Psoas muscle (tissue), 8 donors: ENCODE results near the gene SLC8A2. TPM values are rescaled to one million over a fixed set of nuclear protein-coding genes. Genes with fewer than 3 reads are reported as not detected.

Experiments used
- ATAC-seq, 4 donors: fragments of 200-7000 bp; cut with Tn5 transposase; one replicate each; pipeline ENCODE4 v1.9.1; 2020; ENCODE audit warnings: moderate library complexity in 3 of 4, mild to moderate bottlenecking in 2 of 4
- DNase-seq, 2 donors: peaks; one replicate each; pipeline ENCODE4 v3.0.0-alpha.2; 2020
- H3K27ac ChIP-seq: fragments of 200-600 bp; one replicate; pipeline ENCODE4 v1.8.0; 2022
- H3K27me3 ChIP-seq, 3 donors: fragments of 200-600 bp in 1 of 3; one replicate each; pipeline versions ENCODE4 v1.6.1 to v1.8.0; 2013 to 2022; ENCODE audit warnings: low read length in 2 of 3, mild to moderate bottlenecking in 2 of 3, moderate library complexity in 1 of 3; ENCODE audit not compliant: insufficient read depth in 3 of 3
- H3K36me3 ChIP-seq, 2 donors: fragments of 200-600 bp in 1 of 2; one replicate each; pipeline versions ENCODE4 v1.6.1 to v1.8.0; 2013 to 2022; ENCODE audit warnings: low read depth in 1 of 2, mild to moderate bottlenecking in 1 of 2, moderate library complexity in 1 of 2; ENCODE audit not compliant: insufficient read depth in 1 of 2
- H3K4me1 ChIP-seq: fragments of 200-600 bp; one replicate; pipeline ENCODE4 v1.8.0; 2022
- H3K4me3 ChIP-seq: fragments of 200-600 bp; one replicate; pipeline ENCODE4 v1.8.0; 2022; ENCODE audit warnings: mild to moderate bottlenecking
- H3K9me3 ChIP-seq: fragments of 200-600 bp; one replicate; pipeline ENCODE4 v1.8.0; 2022
- WGBS, 3 donors: extraction: QIAGEN DNeasy Blood & Tissue Kit; methylation state at CpG; one replicate each; pipeline versions ENCODE4 v1.1.6 to v1.1.7; 2013; 5-methylcytosine and 5-hydroxymethylcytosine counted together
- intact Hi-C, 2 donors: fragments of 100-400 bp; cut with DNase I; formaldehyde crosslinking; loops; one replicate each; pipeline versions ENCODE4 v1.11.0 to v1.14.2; 2022
- polyA plus RNA-seq, 3 donors: library from polyadenylated mRNA; stranded (reverse); fragments of 200-250 nt; gene quantifications; one replicate each; pipeline ENCODE4 v1.2.3, GENCODE V29; 2013
- total RNA-seq, 4 donors: library from RNA; stranded (reverse); fragmentation: NEBNext Ultra II Directional in 2 of 4; extraction: Animal tissue kit (Norgen Biotek cat#: 25700) in 2 of 4; gene quantifications; one replicate each; pipeline versions ENCODE4 v1.2.1 to v1.2.4, GENCODE V29; 2021 to 2023
- TF ChIP-seq, protein P1 (sequence below): fragments of 200-600 bp; IDR thresholded peaks from one replicate; pipeline ENCODE4 v1.8.0; 2022; ENCODE audit warnings: antibody characterized with exemption
- donor health status: healthy with polysubstance abuse.
- donor health status: DM: no; HTN: no; CAD: no; lungs with moderate emphysema.
- donor health status: Bipolar disorder and iron deficiency.
- donor health status: healthy.
- donor health status: DM: yes; HTN: yes; CAD: no.
- donor health status: DM: no; HTN: no; CAD: no.
- donor health status: DM: no; HTN: no; CAD: no.
- donor health status: DM: yes; HTN: yes; CAD: no.

SLC8A2 gene
- total and polyA plus RNA-seq, 7 donors = 0.12 to 0.54 (median 0.19) TPM; not detected in 1

GRCh38 chr19:47379381-47379938 lies 92.2 kb downstream of the SLC8A2 start:
- DNase-seq = peak in 1 of 2 donors; percentile 75
- Histone ChIP-seq H3K27me3 (no peaks in the 10 kb centered on the region), H3K36me3 (peaks cover 12 to 63% of the 10 kb centered on the region in 2 donors), H3K4me1 (peaks cover 8% of the 10 kb centered on the region), H3K27ac (peak overlapping the region; percentile 13), H3K4me3 (no peak overlapping the region), H3K9me3 (no peaks in the 10 kb centered on the region)
- TF ChIP-seq, protein P1, sequence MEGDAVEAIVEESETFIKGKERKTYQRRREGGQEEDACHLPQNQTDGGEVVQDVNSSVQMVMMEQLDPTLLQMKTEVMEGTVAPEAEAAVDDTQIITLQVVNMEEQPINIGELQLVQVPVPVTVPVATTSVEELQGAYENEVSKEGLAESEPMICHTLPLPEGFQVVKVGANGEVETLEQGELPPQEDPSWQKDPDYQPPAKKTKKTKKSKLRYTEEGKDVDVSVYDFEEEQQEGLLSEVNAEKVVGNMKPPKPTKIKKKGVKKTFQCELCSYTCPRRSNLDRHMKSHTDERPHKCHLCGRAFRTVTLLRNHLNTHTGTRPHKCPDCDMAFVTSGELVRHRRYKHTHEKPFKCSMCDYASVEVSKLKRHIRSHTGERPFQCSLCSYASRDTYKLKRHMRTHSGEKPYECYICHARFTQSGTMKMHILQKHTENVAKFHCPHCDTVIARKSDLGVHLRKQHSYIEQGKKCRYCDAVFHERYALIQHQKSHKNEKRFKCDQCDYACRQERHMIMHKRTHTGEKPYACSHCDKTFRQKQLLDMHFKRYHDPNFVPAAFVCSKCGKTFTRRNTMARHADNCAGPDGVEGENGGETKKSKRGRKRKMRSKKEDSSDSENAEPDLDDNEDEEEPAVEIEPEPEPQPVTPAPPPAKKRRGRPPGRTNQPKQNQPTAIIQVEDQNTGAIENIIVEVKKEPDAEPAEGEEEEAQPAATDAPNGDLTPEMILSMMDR = peak; percentile 15
- WGBS, 3 donors = 45 to 47% (median 46%) methylated on average over 21 to 23 of the region's 23 CpGs
- intact Hi-C loops = no loop called here
- ATAC-seq = peak; percentile 56 to 79 (median 68)

DNA sequence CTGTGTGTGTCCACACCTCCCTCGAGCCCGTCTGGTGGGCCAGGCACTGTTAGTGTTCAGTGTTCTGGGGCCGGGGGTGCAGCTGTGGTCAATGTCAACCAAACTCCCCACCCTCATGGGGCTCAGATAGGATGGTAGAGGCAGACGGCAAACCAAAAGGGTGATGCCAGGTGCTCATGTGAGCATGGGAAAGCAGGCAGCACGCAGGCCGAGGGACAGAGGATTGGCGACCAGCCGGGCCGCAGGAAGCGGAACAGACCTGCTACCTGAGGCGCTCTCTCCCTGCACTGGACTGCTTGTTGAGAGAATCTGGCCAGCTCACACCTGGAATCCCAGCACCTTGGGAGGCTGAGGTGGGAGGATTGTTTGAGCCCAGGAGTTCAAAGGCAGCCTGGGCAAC lies 93.4 kb downstream of the SLC8A2 start:
- no peak overlapping the region for H3K4me3 ChIP-seq
- H3K27ac ChIP-seq = no peak overlapping the region
- TF ChIP-seq, protein P1 = no peak
- intact Hi-C loops = no loop called here
- H3K36me3 ChIP-seq = peaks cover 17 to 75% of the 10 kb centered on the region in 2 donors
- ATAC-seq (no peak), DNase-seq (no peak)
- WGBS, 3 donors = 91 to 94% (median 92%) methylated on average over 11 of the region's 11 CpGs
- H3K27me3 ChIP-seq = no peaks in the 10 kb centered on the region
- H3K4me1 ChIP-seq = peaks cover 8% of the 10 kb centered on the region
- no peaks in the 10 kb centered on the region for H3K9me3 ChIP-seq

Other genes starting within 250 kb of the SLC8A2 start
- gene BBC3, start 240.7 kb downstream of the SLC8A2 start, total RNA-seq = 10 to 100 TPM in 1 of 4 donors, 1 to 10 TPM in 3; 2.7 to 32.5 (median 4.7) TPM
- 1 to 10 TPM; 2.7 to 6.6 (median 2.9) TPM for gene BBC3, start 240.7 kb downstream of the SLC8A2 start, polyA plus RNA-seq
- gene CCDC9, start 215.4 kb downstream of the SLC8A2 start, total RNA-seq = 10 to 100 TPM; 16.9 to 28.2 (median 24.2) TPM
- 10 to 100 TPM; 18.8 to 28.5 (median 24.0) TPM for gene CCDC9, start 215.4 kb downstream of the SLC8A2 start, polyA plus RNA-seq
- 10 to 100 TPM; 13.6 to 18.9 (median 15.8) TPM for gene INAFM1, start 197.0 kb downstream of the SLC8A2 start, total RNA-seq
- gene INAFM1, start 197.0 kb downstream of the SLC8A2 start, polyA plus RNA-seq = 10 to 100 TPM in 1 of 3 donors, 1 to 10 TPM in 2; 3.6 to 21.2 (median 9.9) TPM
- 1 to 10 TPM; 2.4 to 6.3 (median 4.5) TPM for gene C5AR1, start 162.0 kb downstream of the SLC8A2 start, total RNA-seq
- gene C5AR1, start 162.0 kb downstream of the SLC8A2 start, polyA plus RNA-seq = 1 to 10 TPM in 1 of 3 donors, under 1 TPM in 2; 0.64 to 2.3 (median 0.77) TPM
- under 1 TPM in 3 of 4 donors, not detected in 1; 0.27 to 0.43 (median 0.37) TPM for gene C5AR2, start 139.7 kb downstream of the SLC8A2 start, total RNA-seq
- gene C5AR2, start 139.7 kb downstream of the SLC8A2 start, polyA plus RNA-seq = under 1 TPM in 2 of 3 donors, not detected in 1; 0.06 to 0.44 TPM
- 10 to 100 TPM in 1 of 4 donors, 1 to 10 TPM in 3; 7.5 to 14.8 (median 9.8) TPM for gene DHX34, start 122.6 kb downstream of the SLC8A2 start, total RNA-seq
- gene DHX34, start 122.6 kb downstream of the SLC8A2 start, polyA plus RNA-seq = 10 to 100 TPM; 10.0 to 30.6 (median 15.5) TPM
- 1 to 10 TPM; 1.3 to 2.1 (median 1.8) TPM for gene MEIS3, start 52.4 kb downstream of the SLC8A2 start, total RNA-seq
- 1 to 10 TPM in 2 of 3 donors, under 1 TPM in 1; 0.83 to 2.4 (median 1.4) TPM for gene MEIS3, start 52.4 kb downstream of the SLC8A2 start, polyA plus RNA-seq
- 10 to 100 TPM in 1 of 4 donors, 1 to 10 TPM in 3; 5.9 to 11.2 (median 8.1) TPM for gene KPTN, start 12.3 kb upstream of the SLC8A2 start, total RNA-seq
- 10 to 100 TPM in 1 of 3 donors, 1 to 10 TPM in 2; 3.8 to 21.5 (median 9.7) TPM for gene KPTN, start 12.3 kb upstream of the SLC8A2 start, polyA plus RNA-seq
- 100 to 1,000 TPM; 124 to 182 (median 159) TPM for gene NAPA, start 43.2 kb upstream of the SLC8A2 start, total RNA-seq
- gene NAPA, start 43.2 kb upstream of the SLC8A2 start, polyA plus RNA-seq = 100 to 1,000 TPM; 103 to 123 (median 109) TPM
- under 1 TPM; 0.13 to 0.73 (median 0.32) TPM for gene ZNF541, start 101.3 kb upstream of the SLC8A2 start, total RNA-seq
- under 1 TPM; 0.06 to 0.42 (median 0.08) TPM for gene ZNF541, start 101.3 kb upstream of the SLC8A2 start, polyA plus RNA-seq
- 10 to 100 TPM in 3 of 4 donors, 1 to 10 TPM in 1; 9.6 to 22.4 (median 13.7) TPM for gene BICRA, start 137.2 kb upstream of the SLC8A2 start, total RNA-seq
- gene BICRA, start 137.2 kb upstream of the SLC8A2 start, polyA plus RNA-seq = 1 to 10 TPM; 3.1 to 9.9 (median 4.9) TPM
- gene EHD2, start 241.5 kb upstream of the SLC8A2 start, total RNA-seq = 10 to 100 TPM; 27.8 to 46.3 (median 31.7) TPM
- 10 to 100 TPM; 14.7 to 25.1 (median 19.5) TPM for gene EHD2, start 241.5 kb upstream of the SLC8A2 start, polyA plus RNA-seq